Upper lobe of left lung (tissue), 4 donors: Measurements from ENCODE around the gene CDY2B.
"Not testable (repeated sequence)": the region's sequence is repeated elsewhere in the genome, so short reads cannot be mapped to it uniquely, and the experiment has no call there.

Experiments
- CTCF ChIP-seq, 6 experiments: fragments of 450-650 bp in 4 of 6; fragments of 200-600 bp in 2 of 6; sonication (generic) in 2 of 6; IDR thresholded peaks; one replicate each; pipeline ENCODE4 v1.5.1; 2016 to 2019; ENCODE audit warnings: antibody characterized with exemption in 6 of 6
- EP300 ChIP-seq, 4 donors: sonication (generic); formaldehyde crosslinking; IDR thresholded peaks; one replicate each; pipeline ENCODE4 v1.5.1; 2017; ENCODE audit warnings: antibody characterized with exemption in 4 of 4, control low read depth in 2 of 4
- POLR2A ChIP-seq, 4 donors: fragments of 450-650 bp; IDR thresholded peaks; one replicate each; pipeline ENCODE4 v1.5.1; 2016 to 2017; ENCODE audit warnings: antibody characterized with exemption in 4 of 4, mild to moderate bottlenecking in 2 of 4

- TF ChIP-seq CTCF, POLR2A, EP300 (IDR thresholded peaks at IDR 0.05): not testable (repeated sequence)
Measured at GRCh38 chrY:17870737-17871136, 9.3 kb downstream of the CDY2B start.
